GM13977 (cell line): ENCODE measurements around the gene SNN.

Experiments
- DNase-seq: peaks from one replicate; pipeline ENCODE4 v3.0.0; 2012; ENCODE audit warnings: low spot score
- in situ Hi-C: fragments of 300-500 bp; cut with MboI; formaldehyde crosslinking; loops from one replicate; pipeline ENCODE4 v1.12.0; 2022; ENCODE audit warnings: low sequenced_read_pairs, low pct_unique_long_range_greater_than_20kb, mixed read lengths, inconsistent platforms; ENCODE audit not compliant: unreplicated experiment
- TF ChIP-seq, protein P1 (sequence below): IDR thresholded peaks from 2 replicates; pipeline ENCODE4 v1.5.1; 2012; ENCODE audit warnings: mild to moderate bottlenecking, control low read depth; ENCODE audit not compliant: insufficient read depth; ENCODE audit errors: extremely low read depth, missing control alignments

SNN gene

GRCh38 chr16:11683145-11683544 lies 14.9 kb downstream of the SNN start:
- in situ Hi-C loops = no loop called here
- TF ChIP-seq, protein P1, sequence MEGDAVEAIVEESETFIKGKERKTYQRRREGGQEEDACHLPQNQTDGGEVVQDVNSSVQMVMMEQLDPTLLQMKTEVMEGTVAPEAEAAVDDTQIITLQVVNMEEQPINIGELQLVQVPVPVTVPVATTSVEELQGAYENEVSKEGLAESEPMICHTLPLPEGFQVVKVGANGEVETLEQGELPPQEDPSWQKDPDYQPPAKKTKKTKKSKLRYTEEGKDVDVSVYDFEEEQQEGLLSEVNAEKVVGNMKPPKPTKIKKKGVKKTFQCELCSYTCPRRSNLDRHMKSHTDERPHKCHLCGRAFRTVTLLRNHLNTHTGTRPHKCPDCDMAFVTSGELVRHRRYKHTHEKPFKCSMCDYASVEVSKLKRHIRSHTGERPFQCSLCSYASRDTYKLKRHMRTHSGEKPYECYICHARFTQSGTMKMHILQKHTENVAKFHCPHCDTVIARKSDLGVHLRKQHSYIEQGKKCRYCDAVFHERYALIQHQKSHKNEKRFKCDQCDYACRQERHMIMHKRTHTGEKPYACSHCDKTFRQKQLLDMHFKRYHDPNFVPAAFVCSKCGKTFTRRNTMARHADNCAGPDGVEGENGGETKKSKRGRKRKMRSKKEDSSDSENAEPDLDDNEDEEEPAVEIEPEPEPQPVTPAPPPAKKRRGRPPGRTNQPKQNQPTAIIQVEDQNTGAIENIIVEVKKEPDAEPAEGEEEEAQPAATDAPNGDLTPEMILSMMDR = no peak
- no peak for DNase-seq

DNA sequence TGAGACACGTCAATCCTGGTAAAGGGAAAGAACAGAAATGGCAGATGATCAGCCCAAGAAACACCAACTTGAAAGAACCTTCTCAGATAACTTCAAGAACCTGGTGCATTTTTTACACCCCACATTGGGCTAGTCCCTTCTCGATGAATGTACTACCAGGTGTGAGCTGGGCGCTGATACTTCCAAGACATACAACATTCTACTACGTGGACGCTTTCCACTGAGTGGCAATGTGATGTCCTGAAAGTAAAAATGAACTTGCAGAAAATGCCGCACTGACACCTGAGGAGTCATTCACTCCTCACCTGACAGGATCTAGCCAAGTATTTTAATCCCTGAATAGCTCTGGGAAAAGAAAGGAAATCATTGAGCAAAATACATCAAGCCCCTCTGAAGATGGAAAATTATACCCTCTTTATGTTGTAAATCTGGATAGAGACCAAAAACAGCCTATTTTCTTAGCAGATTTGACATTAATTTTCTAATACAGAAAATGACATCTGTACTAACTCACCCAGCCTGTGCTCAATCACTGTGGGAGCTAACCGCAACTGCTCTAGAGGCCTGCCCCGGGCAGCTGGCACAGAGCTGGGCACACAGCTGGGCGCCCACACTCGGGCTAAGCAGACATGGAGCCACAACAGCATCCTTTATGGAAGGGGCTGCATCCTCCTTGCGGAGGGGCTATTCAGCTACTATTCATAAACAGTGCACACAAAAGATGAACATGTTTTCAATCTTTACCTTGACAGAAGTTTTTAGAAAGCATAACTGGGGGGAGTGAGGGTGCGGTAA lies 16.2 kb downstream of the SNN start:
- in situ Hi-C loops = no loop called here
- no peak for DNase-seq
- TF ChIP-seq, protein P1 = no peak

DNA sequence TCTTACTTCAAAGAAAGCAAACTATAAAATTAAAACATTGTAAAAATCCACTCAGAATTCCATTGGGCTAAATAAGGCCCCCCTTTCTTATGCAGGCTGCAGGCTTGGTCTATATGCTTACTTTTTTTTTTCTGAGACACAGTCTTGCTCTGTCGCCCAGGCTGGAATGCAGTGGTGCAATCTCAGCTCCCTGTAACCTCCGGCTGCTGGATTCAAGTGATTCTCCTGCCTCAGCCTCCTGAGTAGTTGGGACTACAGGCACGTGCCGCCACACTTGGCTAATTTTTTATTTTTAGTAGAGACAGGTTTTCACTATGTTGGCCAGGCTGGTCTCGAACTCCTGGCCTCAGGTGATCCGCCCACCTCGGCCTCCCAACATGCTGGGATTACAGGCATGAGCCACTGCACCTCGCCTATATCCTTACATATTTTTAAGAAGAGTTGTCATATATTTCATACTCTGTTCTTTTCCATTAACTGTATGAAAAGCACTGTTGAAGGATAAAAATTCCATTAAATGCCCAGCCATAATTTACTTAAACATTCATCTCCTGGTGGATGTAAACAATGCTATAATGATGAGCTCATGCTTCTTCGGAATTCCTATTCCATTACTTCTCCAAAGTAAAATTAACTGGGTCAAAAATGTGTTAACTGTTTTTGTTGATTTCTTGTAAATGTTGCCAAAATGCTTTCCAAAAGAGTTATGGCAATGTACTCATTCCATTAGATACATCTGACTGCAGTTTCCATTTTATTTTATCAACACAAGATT lies 17.8 kb downstream of the SNN start:
- DNase-seq = no peak
- TF ChIP-seq, protein P1 = no peak
- in situ Hi-C loops = no loop called here

- in situ Hi-C loops = no loop called here
Observed at GRCh38 chr16:11686713-11687380, 18.6 kb downstream of the SNN start.

DNA sequence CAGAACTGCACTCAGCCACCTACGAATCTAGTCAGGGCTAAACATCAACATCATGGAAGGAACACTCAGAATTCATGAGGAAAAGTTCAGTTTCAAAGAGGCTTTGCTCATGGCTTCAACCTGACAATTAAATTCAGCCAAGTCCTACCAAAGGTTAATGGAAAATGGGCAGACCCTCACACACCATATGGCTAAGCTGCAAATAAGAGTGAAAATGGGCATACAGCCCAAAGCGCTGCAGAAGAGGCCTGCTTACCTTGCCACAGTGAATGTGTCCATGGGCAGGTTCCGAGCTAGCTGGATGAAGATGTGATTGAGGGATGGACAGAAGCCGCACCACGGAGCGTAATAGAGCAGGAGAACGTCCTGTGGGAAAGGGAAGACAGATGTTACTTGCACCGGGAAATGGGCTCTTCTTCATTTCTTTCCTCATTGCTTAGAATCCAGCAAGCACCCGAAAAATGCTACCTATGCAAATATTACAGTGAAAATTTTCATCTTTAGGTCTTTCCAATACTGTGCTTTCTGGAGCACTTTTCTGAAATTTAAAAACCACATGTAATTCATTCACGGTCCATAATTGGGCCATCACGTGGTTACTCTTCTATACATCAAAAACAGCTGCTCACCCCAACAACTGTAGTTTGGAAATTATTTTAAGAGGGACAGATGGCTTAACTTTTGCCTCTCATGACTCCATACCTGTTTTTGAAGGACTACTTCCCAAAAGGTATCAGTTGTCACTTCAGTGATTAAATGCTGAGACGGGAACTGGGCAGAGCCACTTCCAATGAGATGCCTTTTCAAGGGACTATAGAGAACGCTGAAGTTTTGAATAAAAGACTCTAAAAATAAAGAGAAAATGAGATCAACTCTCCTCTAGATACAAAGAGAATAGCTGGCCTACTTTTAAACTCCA lies 19.6 kb downstream of the SNN start:
- TF ChIP-seq, protein P1 = no peak
- no peak for DNase-seq
- in situ Hi-C loops = no loop called here

More at GRCh38 chr16:11686713-11687380, 18.6 kb downstream of the SNN start:
- no peak for DNase-seq
- TF ChIP-seq, protein P1 = no peak

GRCh38 chr16:11688520-11688886 lies 20.2 kb downstream of the SNN start:
- in situ Hi-C loops = no loop called here

More at GRCh38 chr16:11688520-11688886, 20.2 kb downstream of the SNN start:
- no peak for DNase-seq
- TF ChIP-seq, protein P1 = no peak
